NT2/D1 (cell line): ENCODE data around the gene ASPSCR1.

Experiments
- DNase-seq: peaks from one replicate; pipeline ENCODE4 v3.0.0-alpha.2; 2011; ENCODE audit warnings: low read depth, low spot score
- H3K27me3 ChIP-seq: 2 replicates; pipeline ENCODE4 v1.6.0; 2011; ENCODE audit warnings: mild to moderate bottlenecking; ENCODE audit not compliant: insufficient read length, insufficient read depth
- H3K36me3 ChIP-seq: 2 replicates; pipeline ENCODE4 v1.6.1; 2011; ENCODE audit warnings: mild to moderate bottlenecking, low read length, mixed read lengths; ENCODE audit not compliant: insufficient read depth, insufficient read length
- H3K4me1 ChIP-seq: 2 replicates; pipeline ENCODE4 v1.5.1; 2011; ENCODE audit not compliant: insufficient read depth, insufficient read length
- H3K4me3 ChIP-seq: 2 replicates; pipeline ENCODE4 v1.5.1; 2011; ENCODE audit warnings: low read depth; ENCODE audit not compliant: insufficient read length
- H3K9ac ChIP-seq: 2 replicates; pipeline ENCODE4 v1.6.0; 2011; ENCODE audit warnings: low read depth; ENCODE audit not compliant: insufficient read length
- H3K9me3 ChIP-seq: 2 replicates; pipeline ENCODE4 v1.5.1; 2011; ENCODE audit warnings: mild to moderate bottlenecking, low read length; ENCODE audit not compliant: insufficient read depth
- SUZ12 ChIP-seq: IDR thresholded peaks from 2 replicates; pipeline ENCODE4 v1.6.1; 2011; ENCODE audit not compliant: insufficient read length, insufficient read depth; ENCODE audit errors: extremely low read depth
- YY1 ChIP-seq: IDR thresholded peaks from 2 replicates; pipeline ENCODE4 v1.6.1; 2011; ENCODE audit not compliant: insufficient read length, insufficient read depth
- ZNF274 ChIP-seq: IDR thresholded peaks from 2 replicates; pipeline ENCODE4 v1.6.1; 2011; ENCODE audit warnings: mild to moderate bottlenecking, low read depth, low read length

The ASPSCR1 gene

GRCh38 chr17:82015311-82015971 lies 38.0 kb downstream of the ASPSCR1 start:
- no peak for TF ChIP-seq ZNF274
- no peak for TF ChIP-seq YY1
- TF ChIP-seq SUZ12: no peak
- DNase-seq: no peak
- Histone ChIP-seq H3K9me3 (no peaks in the 10 kb centered on the region), H3K4me3 (no peak overlapping the region), H3K4me1 (peaks cover 36% of the 10 kb centered on the region), H3K27me3 (no peaks in the 10 kb centered on the region), H3K36me3 (peaks cover 56% of the 10 kb centered on the region), H3K9ac (peak overlapping the region; percentile 50)

GRCh38 chr17:82016061-82016874 lies 38.8 kb downstream of the ASPSCR1 start:
- no peak overlapping the region for H3K4me3 ChIP-seq
- peaks cover 43% of the 10 kb centered on the region for H3K4me1 ChIP-seq
- H3K36me3 ChIP-seq: peaks cover 58% of the 10 kb centered on the region
- no peaks in the 10 kb centered on the region for H3K9me3 ChIP-seq
- no peak for TF ChIP-seq ZNF274
- TF ChIP-seq SUZ12: no peak
- no peak for TF ChIP-seq YY1
- H3K27me3 ChIP-seq: no peaks in the 10 kb centered on the region
- no peak for DNase-seq
- H3K9ac ChIP-seq: no peak overlapping the region

DNA sequence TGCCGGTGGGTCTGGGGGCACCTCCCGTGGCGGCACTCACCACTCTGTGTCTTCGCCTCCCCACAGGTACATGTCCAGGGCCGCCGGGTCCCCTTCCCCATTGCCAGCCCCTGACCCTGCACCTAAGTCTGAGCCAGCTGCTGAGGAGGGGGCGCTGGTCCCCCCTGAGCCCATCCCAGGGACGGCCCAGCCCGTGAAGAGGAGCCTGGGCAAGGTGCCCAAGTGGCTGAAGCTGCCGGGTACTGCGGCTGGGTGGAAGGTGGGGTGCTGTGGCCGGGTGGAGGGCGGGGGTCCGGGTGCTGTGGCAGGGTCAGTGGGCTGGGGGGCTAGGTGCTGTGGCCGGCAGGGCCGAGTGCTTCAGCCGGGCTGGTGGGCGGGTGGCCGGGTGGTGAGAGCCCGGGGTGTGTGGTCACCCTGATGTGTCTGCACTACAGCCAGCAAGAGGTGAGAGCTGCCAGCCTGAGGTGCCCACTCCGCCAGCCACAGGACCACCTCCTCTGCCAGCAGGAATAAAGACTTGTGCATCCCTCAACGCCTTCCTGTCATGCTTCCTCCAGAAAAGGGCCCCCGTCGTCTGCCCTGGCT lies 39.5 kb downstream of the ASPSCR1 start:
- no peak for DNase-seq
- TF ChIP-seq YY1 (no peak), SUZ12 (no peak), ZNF274 (no peak)
- Histone ChIP-seq H3K36me3 (peaks cover 52% of the 10 kb centered on the region), H3K9me3 (no peaks in the 10 kb centered on the region), H3K27me3 (no peaks in the 10 kb centered on the region), H3K9ac (no peak overlapping the region), H3K4me3 (no peak overlapping the region), H3K4me1 (peaks cover 38% of the 10 kb centered on the region)

DNA sequence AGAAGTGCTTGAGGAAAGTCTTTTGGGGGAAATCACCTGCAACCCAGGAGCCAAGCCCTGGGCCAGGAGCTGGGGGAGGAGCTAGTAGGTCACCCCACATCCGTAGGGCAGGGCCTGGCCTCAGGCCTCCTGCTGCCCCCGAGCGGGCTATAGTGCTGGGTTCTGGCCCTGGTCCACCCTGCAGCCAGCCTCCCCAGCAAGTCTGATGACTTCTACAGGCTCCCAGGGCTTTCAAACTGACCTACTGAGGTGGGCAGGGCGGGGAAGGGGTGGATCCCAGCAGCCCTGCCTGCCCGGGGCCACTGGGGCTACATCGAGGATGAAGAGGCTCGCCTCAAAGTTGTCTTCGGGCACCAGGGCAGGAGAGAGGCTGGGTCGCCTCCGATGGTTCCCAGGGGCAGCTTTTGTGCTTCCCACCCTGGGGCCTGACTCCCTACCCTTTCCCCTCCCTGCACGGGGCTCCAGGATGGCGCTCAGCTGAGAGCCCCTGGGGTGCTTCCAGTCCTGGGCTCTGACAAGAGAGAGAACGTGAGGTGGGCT lies 40.3 kb downstream of the ASPSCR1 start:
- no peak for TF ChIP-seq ZNF274
- no peak for TF ChIP-seq SUZ12
- no peak for TF ChIP-seq YY1
- H3K9ac ChIP-seq: no peak overlapping the region
- peaks cover 50% of the 10 kb centered on the region for H3K36me3 ChIP-seq
- H3K4me1 ChIP-seq: peaks cover 35% of the 10 kb centered on the region
- H3K9me3 ChIP-seq: no peaks in the 10 kb centered on the region
- no peak overlapping the region for H3K4me3 ChIP-seq
- H3K27me3 ChIP-seq: no peaks in the 10 kb centered on the region
- no peak for DNase-seq

DNA sequence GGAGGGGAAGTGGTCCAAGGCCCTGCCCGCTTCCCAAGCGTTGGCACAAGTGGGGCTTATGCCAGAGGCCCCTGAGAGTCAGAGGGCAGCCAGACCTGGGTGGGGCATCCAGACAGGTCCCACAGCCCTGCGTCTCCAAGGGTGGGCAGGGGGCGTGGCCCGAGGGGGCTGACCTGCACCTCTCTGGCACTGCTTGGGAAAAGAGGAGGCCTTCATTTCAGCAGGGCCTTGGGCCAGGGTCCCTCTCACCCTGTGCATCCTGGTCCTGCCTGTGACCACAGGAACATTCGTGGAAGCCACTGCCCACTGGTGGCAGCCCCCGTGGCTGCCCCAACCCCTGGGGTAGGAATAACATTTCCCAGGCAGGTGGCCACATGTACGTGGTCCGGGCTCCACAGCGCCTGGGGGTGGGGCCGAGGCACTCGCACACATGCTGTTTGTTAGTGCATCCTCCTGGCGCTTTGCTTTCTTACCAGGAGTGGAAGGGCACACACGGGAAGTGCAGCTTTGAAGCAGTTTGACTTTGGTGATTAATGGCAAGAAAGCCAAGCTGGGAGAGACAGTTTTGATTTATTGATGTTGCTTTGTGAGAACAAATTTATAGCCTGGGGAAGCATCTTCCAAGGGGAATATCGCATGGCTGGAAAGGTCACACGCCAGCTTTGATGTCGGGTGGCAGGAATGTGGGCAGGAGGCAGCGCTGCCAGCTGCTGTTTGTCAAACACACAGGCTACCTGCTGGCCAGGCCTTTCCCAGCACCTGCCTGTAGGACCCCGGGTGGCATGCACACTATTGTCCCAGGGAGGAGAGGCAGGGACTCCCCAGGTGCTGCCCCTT lies 40.9 kb downstream of the ASPSCR1 start:
- Histone ChIP-seq H3K36me3 (peaks cover 50% of the 10 kb centered on the region), H3K4me3 (no peak overlapping the region), H3K9me3 (no peaks in the 10 kb centered on the region), H3K27me3 (no peaks in the 10 kb centered on the region), H3K9ac (no peak overlapping the region), H3K4me1 (peaks cover 32% of the 10 kb centered on the region)
- TF ChIP-seq ZNF274 (no peak), SUZ12 (no peak), YY1 (no peak)
- DNase-seq: no peak

DNA sequence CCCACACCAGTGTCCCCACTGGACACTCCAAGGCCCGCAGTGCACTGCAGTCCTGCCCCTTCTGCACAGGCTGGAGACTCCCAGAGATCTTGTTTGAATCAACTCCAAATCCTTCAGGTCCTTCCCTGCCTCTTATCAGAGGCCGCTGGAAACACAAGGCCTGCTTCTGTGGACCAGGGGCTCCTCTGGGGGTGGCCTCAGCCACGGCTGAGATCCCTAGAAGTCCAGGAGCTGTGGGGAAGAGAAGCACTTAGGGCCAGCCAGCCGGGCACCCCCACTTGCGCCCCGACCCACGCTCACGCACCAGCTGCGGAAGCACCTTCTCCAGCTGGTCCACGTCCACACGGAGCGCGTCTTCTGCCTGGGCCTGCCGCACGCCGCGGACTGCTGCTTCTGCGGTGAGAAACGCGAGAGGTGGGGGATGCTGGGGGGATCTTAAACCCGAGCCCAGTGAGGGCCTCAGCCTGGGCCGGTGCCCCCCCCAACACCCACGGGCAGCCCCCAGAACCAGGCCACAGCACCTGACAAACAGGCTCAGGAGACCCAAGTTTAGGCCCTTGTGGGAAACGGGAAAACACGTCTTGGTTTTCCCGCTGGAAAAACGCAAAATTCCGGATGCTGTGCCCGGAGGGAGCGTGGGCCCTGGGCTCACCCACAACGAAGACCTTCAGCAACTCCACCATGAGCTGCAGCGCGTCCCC lies 41.7 kb downstream of the ASPSCR1 start:
- TF ChIP-seq YY1: no peak
- TF ChIP-seq SUZ12: no peak
- no peak for TF ChIP-seq ZNF274
- Histone ChIP-seq H3K9ac (no peak overlapping the region), H3K36me3 (peaks cover 44% of the 10 kb centered on the region), H3K4me3 (no peak overlapping the region), H3K4me1 (peaks cover 27% of the 10 kb centered on the region), H3K27me3 (peaks cover 7% of the 10 kb centered on the region), H3K9me3 (no peaks in the 10 kb centered on the region)
- no peak for DNase-seq
